Activated CD4-positive, alpha-beta T cell treated with anti-CD3 and anti-CD28 coated beads for 24 hours (primary cell): Measurements from ENCODE around the gene TMEM25.
"Not testable (repeated sequence)": the region's sequence is repeated elsewhere in the genome, so short reads cannot be mapped to it uniquely, and the experiment has no call there.

Experiments used
- DNase-seq, 2 donors: peaks; one replicate each; pipeline ENCODE4 v3.0.0-alpha.2; 2020; ENCODE audit warnings: low read depth in 2 of 2

The TMEM25 gene

GRCh38 chr11:118530683-118531596, at the start of gene TMEM25:
TSS of gene TMEM25 (plus strand) at chr11:118531192. CDS start at chr11:118531802, 610 bp downstream.
- peak; percentile 63 to 70 for DNase-seq

- DNase-seq: not testable (repeated sequence)
Measured at GRCh38 chr11:118481238-118481637, 49.8 kb upstream of the TMEM25 start.

GRCh38 chr11:118484405-118484804, 46.6 kb upstream of the TMEM25 start:
- no peak for DNase-seq

DNA sequence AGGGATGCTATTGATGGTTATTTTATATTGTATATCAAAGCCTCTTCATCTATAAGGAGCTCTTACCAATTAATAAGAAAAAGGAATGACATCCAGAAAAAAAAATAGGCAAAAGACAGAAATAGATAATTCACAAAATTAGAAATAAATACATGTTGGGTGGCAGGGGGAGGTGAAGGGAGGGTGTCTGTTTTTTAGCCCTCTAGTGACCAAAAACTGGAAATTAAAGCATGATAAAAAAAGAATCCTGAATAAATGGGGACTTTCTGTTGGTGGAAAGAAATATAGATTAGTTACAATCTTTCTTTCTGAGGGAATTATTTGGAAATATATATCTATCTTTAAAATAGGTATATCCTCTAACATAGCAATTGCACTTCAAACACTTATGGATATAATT, 45.7 kb upstream of the TMEM25 start:
- no peak for DNase-seq

DNA sequence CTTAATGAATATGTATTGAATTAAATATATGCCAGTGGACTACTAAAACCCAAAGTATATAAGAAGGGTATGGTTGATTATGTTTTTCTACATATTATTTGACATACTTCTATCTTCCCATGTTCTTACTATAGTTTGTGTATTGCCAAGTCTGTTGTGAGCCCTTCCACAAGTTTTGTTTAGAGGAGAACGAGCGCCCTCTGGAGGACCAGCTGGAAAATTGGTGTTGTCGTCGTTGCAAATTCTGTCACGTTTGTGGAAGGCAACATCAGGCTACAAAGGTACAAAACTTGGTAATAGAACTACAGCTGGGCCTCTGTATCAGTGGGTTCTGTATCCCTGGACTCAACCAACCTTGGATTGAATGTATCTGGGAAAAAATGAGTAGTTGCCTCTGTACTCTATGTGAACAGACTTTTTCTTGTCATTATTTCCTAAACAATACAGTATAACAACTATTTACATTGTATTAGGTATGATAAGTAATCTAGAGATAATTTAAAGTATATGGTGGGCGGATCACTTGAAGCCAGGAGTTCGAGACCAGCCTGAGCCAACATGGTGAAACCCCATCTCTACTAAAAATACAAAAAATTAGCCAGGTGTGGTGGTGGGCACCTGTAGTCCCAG, 42.4 kb upstream of the TMEM25 start:
- peak; percentile 70 to 74 for DNase-seq

DNA sequence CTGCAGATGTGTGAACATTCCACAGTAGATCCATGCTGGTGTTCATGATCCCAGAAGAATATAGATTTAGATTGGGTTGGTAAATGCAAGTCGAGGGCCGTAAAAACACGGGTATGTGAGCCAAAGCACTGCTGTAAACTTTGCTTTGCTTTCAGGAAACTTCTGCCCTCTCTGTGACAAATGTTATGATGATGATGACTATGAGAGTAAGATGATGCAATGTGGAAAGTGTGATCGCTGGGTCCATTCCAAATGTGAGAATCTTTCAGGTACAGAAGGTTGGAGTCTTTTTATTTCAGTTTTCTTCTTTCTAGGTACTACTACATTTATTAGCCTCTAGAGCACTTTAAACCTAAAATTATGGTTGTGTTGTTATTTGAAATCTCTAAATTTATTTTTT, 40.0 kb upstream of the TMEM25 start:
- no peak for DNase-seq

DNA sequence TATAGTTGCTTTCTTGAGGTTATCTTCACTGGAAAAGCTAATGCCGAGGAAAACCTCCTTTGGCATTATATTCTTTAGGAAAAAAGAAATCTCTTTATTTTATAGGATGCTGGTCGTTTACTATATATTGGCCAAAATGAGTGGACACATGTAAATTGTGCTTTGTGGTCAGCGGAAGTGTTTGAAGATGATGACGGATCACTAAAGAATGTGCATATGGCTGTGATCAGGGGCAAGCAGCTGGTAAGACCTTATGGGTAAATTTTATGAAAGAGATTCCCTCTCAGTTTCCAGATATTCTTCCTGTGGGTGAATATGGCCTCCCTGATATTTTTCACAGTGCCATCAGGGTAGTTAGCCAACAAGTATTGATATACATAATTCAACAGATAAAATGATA, 33.2 kb upstream of the TMEM25 start:
- no peak for DNase-seq

GRCh38 chr11:118503216-118503615, 27.8 kb upstream of the TMEM25 start:
- DNase-seq: no peak

GRCh38 chr11:118511601-118512000, 19.4 kb upstream of the TMEM25 start:
- no peak for DNase-seq

DNA sequence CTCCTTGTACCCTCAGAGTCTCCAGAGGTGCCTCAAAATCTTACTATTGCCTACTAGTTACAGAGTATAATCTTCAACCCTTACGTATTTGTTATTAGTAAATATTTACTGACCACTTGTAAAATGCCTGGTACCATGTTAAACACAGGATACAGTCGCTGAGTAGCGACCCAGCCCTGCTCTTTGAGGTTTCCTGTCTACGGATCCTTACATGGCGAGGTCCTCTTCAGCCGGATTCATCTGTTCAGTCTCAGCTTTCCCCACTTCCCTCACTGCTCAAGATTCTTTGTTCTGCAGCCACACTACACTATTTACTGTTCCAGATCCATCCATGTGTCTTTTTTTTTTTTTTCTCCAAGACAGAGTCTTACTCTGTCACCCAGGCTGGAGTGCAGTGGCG, 16.9 kb upstream of the TMEM25 start:
- DNase-seq: no peak

GRCh38 chr11:118519549-118519948, 11.4 kb upstream of the TMEM25 start:
- no peak for DNase-seq

DNA sequence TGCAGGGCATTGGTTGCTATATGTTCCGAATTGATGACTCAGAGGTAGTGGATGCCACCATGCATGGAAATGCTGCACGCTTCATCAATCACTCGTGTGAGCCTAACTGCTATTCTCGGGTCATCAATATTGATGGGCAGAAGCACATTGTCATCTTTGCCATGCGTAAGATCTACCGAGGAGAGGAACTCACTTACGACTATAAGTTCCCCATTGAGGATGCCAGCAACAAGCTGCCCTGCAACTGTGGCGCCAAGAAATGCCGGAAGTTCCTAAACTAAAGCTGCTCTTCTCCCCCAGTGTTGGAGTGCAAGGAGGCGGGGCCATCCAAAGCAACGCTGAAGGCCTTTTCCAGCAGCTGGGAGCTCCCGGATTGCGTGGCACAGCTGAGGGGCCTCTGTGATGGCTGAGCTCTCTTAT, 9.1 kb upstream of the TMEM25 start:
- no peak for DNase-seq

- no peak for DNase-seq
Measured at GRCh38 chr11:118522571-118523072, 8.4 kb upstream of the TMEM25 start.

DNA sequence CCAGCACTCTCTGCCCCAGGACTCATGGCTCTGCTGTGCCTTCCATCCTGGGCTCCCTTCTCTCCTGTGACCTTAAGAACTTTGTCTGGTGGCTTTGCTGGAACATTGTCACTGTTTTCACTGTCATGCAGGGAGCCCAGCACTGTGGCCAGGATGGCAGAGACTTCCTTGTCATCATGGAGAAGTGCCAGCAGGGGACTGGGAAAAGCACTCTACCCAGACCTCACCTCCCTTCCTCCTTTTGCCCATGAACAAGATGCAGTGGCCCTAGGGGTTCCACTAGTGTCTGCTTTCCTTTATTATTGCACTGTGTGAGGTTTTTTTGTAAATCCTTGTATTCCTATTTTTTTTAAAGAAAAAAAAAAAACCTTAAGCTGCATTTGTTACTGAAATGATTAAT, 6.6 kb upstream of the TMEM25 start:
- no peak for DNase-seq

- no peak for DNase-seq
Measured at GRCh38 chr11:118524757-118525470, 6.1 kb upstream of the TMEM25 start.

DNA sequence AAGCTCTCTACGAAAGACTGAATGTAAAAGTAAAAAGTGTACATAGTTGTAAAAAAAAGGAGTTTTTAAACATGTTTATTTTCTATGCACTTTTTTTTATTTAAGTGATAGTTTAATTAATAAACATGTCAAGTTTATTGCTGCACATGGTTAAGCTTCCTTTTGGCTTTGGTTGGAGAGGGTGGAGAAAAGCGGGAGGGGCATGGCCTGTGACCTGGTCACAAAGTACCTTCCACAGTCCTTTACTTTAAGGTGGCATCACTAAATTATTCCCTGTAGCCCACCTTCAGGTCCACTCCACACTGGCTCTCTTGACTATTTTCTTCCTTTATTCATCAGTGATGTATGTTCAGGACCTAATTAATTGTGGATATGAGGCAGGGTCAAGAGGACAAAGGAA, 4.3 kb upstream of the TMEM25 start:
- DNase-seq: no peak

DNA sequence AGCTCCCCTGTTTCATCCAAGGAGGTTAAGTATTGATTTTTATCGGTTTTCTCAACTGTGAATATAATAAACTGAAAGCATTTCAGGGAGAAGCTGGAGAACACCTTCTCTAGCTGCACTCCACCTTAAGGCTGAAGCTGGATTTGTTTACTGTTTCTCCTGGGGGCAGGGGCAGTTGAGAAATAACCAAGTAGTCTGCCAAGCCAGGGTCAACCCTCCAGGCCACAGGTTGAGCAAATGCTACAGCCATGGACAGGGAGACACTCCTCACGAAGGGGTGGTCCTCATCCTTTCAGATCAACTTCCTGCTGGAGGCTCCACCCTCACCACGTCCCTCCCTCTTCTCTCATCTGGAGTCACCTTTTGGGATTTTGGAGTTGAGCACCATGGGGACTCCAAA, 3.9 kb upstream of the TMEM25 start, which contains the start of gene TTC36:
TTC36 (plus strand) TSS at position 366 of the 400 bp plus-strand sequence; CDS start at position 387, 21 bp downstream.
- DNase-seq: no peak

GRCh38 chr11:118528511-118528910, 2.5 kb upstream of the TMEM25 start:
- no peak for DNase-seq

DNA sequence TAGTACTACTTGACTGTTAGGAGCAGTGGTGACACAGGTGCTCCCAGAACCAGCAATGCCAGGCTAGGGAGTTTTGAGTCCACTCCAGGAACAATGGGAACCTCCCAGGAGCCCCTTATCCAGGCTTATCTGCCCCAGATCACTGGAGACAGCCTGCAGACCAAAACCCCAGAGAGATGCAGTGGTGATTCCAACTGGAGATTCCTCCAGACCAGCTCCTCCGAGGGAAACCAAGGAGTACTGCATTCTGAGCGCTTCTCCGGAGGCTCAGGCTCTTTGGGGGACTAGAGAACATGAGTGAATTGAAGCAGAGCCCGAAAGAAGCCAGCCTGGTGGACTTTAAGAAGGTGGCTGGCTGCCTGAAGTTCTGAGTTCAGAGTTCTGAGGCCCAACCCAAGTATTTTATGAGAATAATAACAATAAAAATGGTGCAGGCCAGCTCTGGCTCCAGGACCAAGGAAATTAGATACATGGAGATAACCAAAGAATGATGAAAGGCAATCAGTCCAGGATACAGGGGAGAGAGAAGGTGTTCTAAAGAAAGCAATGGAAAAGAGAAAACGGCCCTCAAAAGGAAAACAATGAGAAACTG, 1.3 kb upstream of the TMEM25 start:
- no peak for DNase-seq

DNA sequence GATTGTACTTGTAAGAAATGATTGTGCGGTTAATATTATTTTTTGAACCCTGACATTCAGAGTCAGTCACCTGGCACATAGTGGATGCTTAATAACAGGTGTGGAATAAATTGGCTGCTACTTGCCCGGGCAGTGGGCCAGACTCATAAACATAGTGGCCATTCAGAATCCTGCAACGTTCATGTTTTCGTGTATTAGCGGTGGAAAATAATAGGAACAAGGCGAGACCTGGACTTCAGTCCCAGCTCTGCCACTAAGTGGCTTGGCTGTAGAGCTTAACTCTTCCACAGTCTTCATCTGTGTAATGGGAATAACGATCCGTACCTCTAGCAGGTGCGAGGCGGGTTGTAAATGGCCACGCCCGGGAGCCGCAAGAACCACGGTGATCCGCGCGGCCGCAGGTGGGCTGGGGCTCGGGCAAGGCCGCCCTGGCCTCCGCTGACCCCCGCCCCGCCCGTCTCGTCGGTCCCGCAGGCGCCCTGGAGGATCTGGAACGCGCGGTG, 761 bp upstream of the TMEM25 start:
- DNase-seq: no peak

GRCh38 chr11:118531597-118532084, 649 bp downstream of the TMEM25 start:
- no peak for DNase-seq
